DOHH2 (cell line): ENCODE results near the gene PRDM16.

Source experiments
- H3F3A ChIP-seq: fragments of 200-600 bp; sonication (generic), shearing (Covaris generic); 2 replicates; pipeline ENCODE4 v1.6.0; 2016; ENCODE audit warnings: antibody characterized with exemption, mild to moderate bottlenecking; ENCODE audit not compliant: control insufficient read depth, insufficient read depth
- H3K27ac ChIP-seq: fragments of 200-600 bp; sonication (generic); 2 replicates; pipeline ENCODE4 v1.5.1; 2014; ENCODE audit warnings: low read depth, mild to moderate bottlenecking, low read length, moderate library complexity
- H3K27me3 ChIP-seq: fragments of 200-600 bp; sonication (generic); 2 replicates; pipeline ENCODE4 v1.6.1; 2014; ENCODE audit warnings: mild to moderate bottlenecking, low read length, mixed read lengths; ENCODE audit not compliant: control insufficient read depth
- H3K36me3 ChIP-seq: fragments of 200-600 bp; sonication (generic); 2 replicates; pipeline ENCODE4 v1.6.1; 2014; ENCODE audit warnings: mild to moderate bottlenecking, low read length, moderate library complexity, mixed read lengths; ENCODE audit not compliant: control insufficient read depth
- H3K4me1 ChIP-seq: fragments of 200-600 bp; sonication (generic); 2 replicates; pipeline ENCODE4 v1.6.1; 2014; ENCODE audit warnings: mild to moderate bottlenecking, low read length, mixed read lengths; ENCODE audit not compliant: control insufficient read depth
- H3K4me2 ChIP-seq: fragments of 200-600 bp; sonication (generic); 2 replicates; pipeline ENCODE4 v1.6.0; 2014; ENCODE audit warnings: mild to moderate bottlenecking, low read length, moderate library complexity
- H3K4me3 ChIP-seq: fragments of 200-600 bp; sonication (generic); 2 replicates; pipeline ENCODE4 v1.5.1; 2014; ENCODE audit warnings: mild to moderate bottlenecking, low read length, mixed read lengths
- H3K79me2 ChIP-seq: fragments of 200-600 bp; sonication (generic); 2 replicates; pipeline ENCODE4 v1.6.1; 2014; ENCODE audit warnings: mild to moderate bottlenecking, low read length, mixed read lengths; ENCODE audit not compliant: control insufficient read depth
- H3K9me2 ChIP-seq: fragments of 200-600 bp; sonication (generic); replicated peaks from 2 replicates; pipeline ENCODE4 v1.6.1; 2014; ENCODE audit warnings: mild to moderate bottlenecking, low read length, mixed read lengths; ENCODE audit not compliant: control insufficient read depth
- H3K9me3 ChIP-seq: fragments of 200-600 bp; sonication (generic); 2 replicates; pipeline ENCODE4 v1.6.1; 2014; ENCODE audit warnings: antibody characterized with exemption, low read length, mixed read lengths; ENCODE audit not compliant: control insufficient read depth, insufficient read depth
- H4K20me1 ChIP-seq: fragments of 200-600 bp; sonication (generic); 2 replicates; pipeline ENCODE4 v1.6.0; 2014; ENCODE audit warnings: low read depth, mild to moderate bottlenecking, antibody characterized with exemption, low read length, moderate library complexity; ENCODE audit not compliant: control insufficient read depth, insufficient read depth
- CTCF ChIP-seq: fragments of 200-600 bp; sonication (generic); IDR thresholded peaks from one replicate; pipeline ENCODE4 v1.5.1; 2014; ENCODE audit warnings: antibody characterized with exemption, mild to moderate bottlenecking, low read depth, low read length; ENCODE audit not compliant: poor library complexity, severe bottlenecking
- EZH2phosphoT487 ChIP-seq: fragments of 200-600 bp; sonication (generic); IDR thresholded peaks from 2 replicates; pipeline ENCODE4 v1.6.1; 2017; ENCODE audit warnings: borderline replicate concordance, mild to moderate bottlenecking, antibody characterized with exemption, low read length, moderate library complexity, mixed read lengths

PRDM16 gene

GRCh38 chr1:3176820-3177219 is 107.8 kb downstream of the PRDM16 start:
- Histone ChIP-seq H4K20me1 (no peaks in the 10 kb centered on the region), H3K27me3 (no peaks in the 10 kb centered on the region)
- TF ChIP-seq CTCF, result no peak
- no peak for TF ChIP-seq EZH2phosphoT487

GRCh38 chr1:3178279-3178678 is 109.3 kb downstream of the PRDM16 start:
- H3K9me3 ChIP-seq, result peaks cover 30% of the 10 kb centered on the region; the same call in 1 of the 2 replicates
- H3K27me3 ChIP-seq, result no peaks in the 10 kb centered on the region
- no peaks in the 10 kb centered on the region for H3K4me1 ChIP-seq
- no peak overlapping the region for H3K4me2 ChIP-seq
- no peaks in the 10 kb centered on the region for H4K20me1 ChIP-seq
- H3K4me3 ChIP-seq, result no peak overlapping the region
- no peak overlapping the region for H3K27ac ChIP-seq
- no peak for TF ChIP-seq CTCF
- no peak for TF ChIP-seq EZH2phosphoT487
- H3F3A ChIP-seq, result peaks cover 6% of the 10 kb centered on the region; the same call in 1 of the 2 replicates
- H3K79me2 ChIP-seq, result no peaks in the 10 kb centered on the region
- no peaks in the 10 kb centered on the region for H3K9me2 ChIP-seq
- no peaks in the 10 kb centered on the region for H3K36me3 ChIP-seq

More at GRCh38 chr1:3176820-3177219, 107.8 kb downstream of the PRDM16 start:
- H3K9me3 ChIP-seq, result peaks cover 21% of the 10 kb centered on the region; the same call in 1 of the 2 replicates
- H3F3A ChIP-seq, result peaks cover 6% of the 10 kb centered on the region; the same call in 1 of the 2 replicates
- no peak overlapping the region for H3K27ac ChIP-seq
- H3K79me2 ChIP-seq, result no peaks in the 10 kb centered on the region
- no peaks in the 10 kb centered on the region for H3K9me2 ChIP-seq
- no peak overlapping the region for H3K4me3 ChIP-seq
- no peaks in the 10 kb centered on the region for H3K4me1 ChIP-seq
- H3K4me2 ChIP-seq, result no peak overlapping the region
- no peaks in the 10 kb centered on the region for H3K36me3 ChIP-seq

GRCh38 chr1:3179471-3179870 is 110.5 kb downstream of the PRDM16 start:
- Histone ChIP-seq H3K4me3 (no peak overlapping the region), H3K9me3 (peaks cover 30% of the 10 kb centered on the region; the same call in 1 of the 2 replicates), H3K36me3 (no peaks in the 10 kb centered on the region), H3K4me1 (no peaks in the 10 kb centered on the region), H3K79me2 (no peaks in the 10 kb centered on the region), H3F3A (peaks cover 6% of the 10 kb centered on the region; the same call in 1 of the 2 replicates), H3K4me2 (no peak overlapping the region), H3K27me3 (no peaks in the 10 kb centered on the region), H4K20me1 (no peaks in the 10 kb centered on the region), H3K9me2 (no peaks in the 10 kb centered on the region), H3K27ac (no peak overlapping the region)
- no peak for TF ChIP-seq CTCF
- TF ChIP-seq EZH2phosphoT487, result no peak
